Measurements from ENCODE around the gene NADK. TPM values are rescaled to one million over a fixed set of nuclear protein-coding genes. Genes with fewer than 3 reads are reported as not detected.
A peak's percentile ranks its signal among the peaks of the same experiment; 100 is the strongest.

NADK gene
- total and polyA plus RNA-seq, 2 donors (not counting 1 experiment from before 2014, with no cell fraction given) = 149 to 184 TPM

DNA sequence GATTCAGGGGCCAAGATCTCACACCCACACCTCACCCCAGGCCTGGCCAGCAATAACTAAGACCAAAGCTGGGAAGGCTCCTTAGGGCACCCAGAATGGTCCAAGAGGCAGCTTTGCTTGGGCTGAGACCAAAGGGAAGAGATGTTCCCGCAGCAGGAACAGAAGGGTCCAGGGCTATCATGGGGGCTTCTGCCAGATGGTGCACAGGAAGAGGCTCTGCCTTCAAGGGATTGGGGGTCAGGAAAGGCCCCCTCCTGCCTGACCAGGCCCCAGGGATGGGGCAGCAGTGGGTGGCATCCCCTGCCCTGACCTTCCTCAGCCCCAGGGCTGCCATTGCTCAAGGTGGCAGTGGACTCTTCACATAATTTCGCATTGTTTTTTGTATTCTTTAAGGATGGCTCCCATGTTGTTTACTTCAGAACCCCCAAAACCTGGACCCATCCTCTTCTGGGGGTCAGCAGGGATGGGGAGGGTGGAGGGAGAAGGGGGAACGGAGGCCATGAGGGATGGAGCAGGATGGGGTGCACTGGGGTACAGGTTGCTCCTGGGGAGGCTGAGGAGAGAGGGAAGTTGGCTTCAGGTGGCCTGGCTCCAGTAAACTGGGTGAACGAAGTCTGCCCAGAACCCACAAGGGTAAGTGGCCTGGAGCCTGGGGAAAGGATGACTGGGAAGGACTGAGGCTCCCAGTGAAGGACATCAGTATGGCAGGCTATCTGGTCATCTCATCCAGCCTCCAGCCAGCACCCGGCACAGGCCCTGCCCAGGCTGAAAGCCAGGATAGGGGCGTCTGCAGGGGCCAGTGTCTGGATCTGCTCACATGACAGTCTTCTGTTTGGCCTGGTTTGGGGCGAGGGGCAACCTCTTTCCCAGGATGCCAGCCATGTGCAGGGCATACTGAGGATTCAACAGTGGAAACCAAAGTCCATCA lies 2.6 kb upstream of the NADK start:
- no peak for TF ChIP-seq EZH2 (IDR thresholded peaks at IDR 0.05; ENCODE audit: borderline replicate concordance, insufficient read depth, low read depth, low read length, poor library complexity, severe bottlenecking)
- TF ChIP-seq, protein P1, sequence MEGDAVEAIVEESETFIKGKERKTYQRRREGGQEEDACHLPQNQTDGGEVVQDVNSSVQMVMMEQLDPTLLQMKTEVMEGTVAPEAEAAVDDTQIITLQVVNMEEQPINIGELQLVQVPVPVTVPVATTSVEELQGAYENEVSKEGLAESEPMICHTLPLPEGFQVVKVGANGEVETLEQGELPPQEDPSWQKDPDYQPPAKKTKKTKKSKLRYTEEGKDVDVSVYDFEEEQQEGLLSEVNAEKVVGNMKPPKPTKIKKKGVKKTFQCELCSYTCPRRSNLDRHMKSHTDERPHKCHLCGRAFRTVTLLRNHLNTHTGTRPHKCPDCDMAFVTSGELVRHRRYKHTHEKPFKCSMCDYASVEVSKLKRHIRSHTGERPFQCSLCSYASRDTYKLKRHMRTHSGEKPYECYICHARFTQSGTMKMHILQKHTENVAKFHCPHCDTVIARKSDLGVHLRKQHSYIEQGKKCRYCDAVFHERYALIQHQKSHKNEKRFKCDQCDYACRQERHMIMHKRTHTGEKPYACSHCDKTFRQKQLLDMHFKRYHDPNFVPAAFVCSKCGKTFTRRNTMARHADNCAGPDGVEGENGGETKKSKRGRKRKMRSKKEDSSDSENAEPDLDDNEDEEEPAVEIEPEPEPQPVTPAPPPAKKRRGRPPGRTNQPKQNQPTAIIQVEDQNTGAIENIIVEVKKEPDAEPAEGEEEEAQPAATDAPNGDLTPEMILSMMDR (IDR thresholded peaks at IDR 0.05) = no peak
- WGBS (ENCODE audit: insufficient coverage) = 62% methylated on average over 6 of the region's 7 CpGs
- H3K79me2 ChIP-seq (ENCODE audit: control insufficient read depth, insufficient read depth, low read length) = peaks cover 53% of the 10 kb centered on the region
- peak overlapping the region in 2 of 5 experiments; percentile 45 to 65 for H3K4me3 ChIP-seq (ENCODE audit: control extremely low read depth in 1 of 5, extremely low read depth in 1 of 5, insufficient read depth in 1 of 5, low read depth in 2 of 5, low read length in 4 of 5)
- ATAC-seq (ENCODE audit: low read depth) (no peak), DNase-seq (peak; percentile 33)
- peaks cover 62 to 70% of the 10 kb centered on the region in 2 donors for H3K4me1 ChIP-seq (ENCODE audit: control insufficient read depth in 2 of 2, insufficient read depth in 2 of 2, low read length in 2 of 2)
- H3K9me3 Mint-ChIP-seq (ENCODE audit: insufficient read depth) = no peaks in the 10 kb centered on the region
- CTCF ChIA-PET = interaction anchor here (0.7 to 2.8 kb wide), 12 partner anchors 8 to 749 kb away, joined by 3 to 66 read pairs (median 4); no protein-coding TSS in a partner anchor
- H3K4me1 Mint-ChIP-seq = peaks cover 55% of the 10 kb centered on the region
- no peaks in the 10 kb centered on the region for H3K27me3 Mint-ChIP-seq
- H4K20me1 ChIP-seq (ENCODE audit: control insufficient read depth, insufficient read depth, low read length, poor library complexity, severe bottlenecking) = peaks cover 14% of the 10 kb centered on the region
- POLR2A ChIA-PET = interaction anchor here (0.5 to 2.8 kb wide), 7 partner anchors 8 to 128 kb away, joined by 3 to 24 read pairs (median 5); no protein-coding TSS in a partner anchor
- H3K27me3 ChIP-seq (replicated peaks in 1 of 4; ENCODE audit: control extremely low read depth in 1 of 4, control insufficient read depth in 3 of 4, insufficient read depth in 4 of 4, low read length in 3 of 4) = no peaks in the 10 kb centered on the region
- peak overlapping the region; percentile 10 for H2AFZ ChIP-seq (ENCODE audit: insufficient read depth, low read depth, low read length, poor library complexity, severe bottlenecking)
- H3K27ac Mint-ChIP-seq = peak overlapping the region; percentile 99
- peak overlapping the region; percentile 94 for H3K4me2 ChIP-seq (replicated peaks; ENCODE audit: low read depth, low read length, poor library complexity, severe bottlenecking)
- H3K4me3 Mint-ChIP-seq = peak overlapping the region; percentile 87
- intact Hi-C loops (cut with micrococcal nuclease) = loop anchor here (1.0 kb wide), 2 partner anchors 17 to 128 kb away; no protein-coding TSS in a partner anchor
- H3K27ac ChIP-seq (ENCODE audit: low read length in 2 of 2) = peak overlapping the region; percentile 93 to 94
- H3K9ac ChIP-seq (ENCODE audit: low read length) = peak overlapping the region; percentile 72
- H3K9me3 ChIP-seq (ENCODE audit: control extremely low read depth in 1 of 3, control insufficient read depth in 2 of 3, insufficient read depth in 1 of 3, low read length in 2 of 3) = peaks cover 0 to 6% (median 0%) of the 10 kb centered on the region in 3 donors
- H3K36me3 ChIP-seq (replicated peaks in 1 of 2; ENCODE audit: control extremely low read depth in 1 of 2, control insufficient read depth in 1 of 2, extremely low read depth in 1 of 2, insufficient read depth in 2 of 2, low read length in 1 of 2) = peaks cover 0 to 14% of the 10 kb centered on the region in 2 experiments
